Measurements from ENCODE around the gene GCK.

Gene GCK

GRCh38 chr7:44101303-44101965 is 87.8 kb downstream of the GCK start:
- TF ChIP-seq NFIC (IDR thresholded peaks at IDR 0.05) (no peak), USF1 (IDR thresholded peaks at IDR 0.05) (no peak), EP300 (IDR thresholded peaks at IDR 0.05; ENCODE audit: borderline replicate concordance) (no peak), RAD21 (IDR thresholded peaks at IDR 0.05; ENCODE audit: low read depth) (no peak), TAF1 (IDR thresholded peaks at IDR 0.05; ENCODE audit: low read depth) (no peak), MAX (IDR thresholded peaks at IDR 0.05) (no peak), REST (IDR thresholded peaks at IDR 0.05; ENCODE audit: low read depth) (no peak), CREB1 (IDR thresholded peaks at IDR 0.05; ENCODE audit: low read depth) (no peak)

- TF ChIP-seq TEAD4 (IDR thresholded peaks at IDR 0.05) (no peak), MAX (IDR thresholded peaks at IDR 0.05) (no peak), TCF12 (IDR thresholded peaks at IDR 0.05; ENCODE audit: low read depth) (no peak), ZBTB7A (IDR thresholded peaks at IDR 0.05; ENCODE audit: low read depth) (no peak), REST (IDR thresholded peaks at IDR 0.05; ENCODE audit: low read depth) (no peak), TAF1 (IDR thresholded peaks at IDR 0.05; ENCODE audit: low read depth) (no peak), USF1 (IDR thresholded peaks at IDR 0.05) (no peak), CREB1 (IDR thresholded peaks at IDR 0.05; ENCODE audit: low read depth) (no peak), FOXM1 (IDR thresholded peaks at IDR 0.05; ENCODE audit: borderline replicate concordance, low read depth) (no peak), EP300 (IDR thresholded peaks at IDR 0.05; ENCODE audit: borderline replicate concordance) (no peak), EGR1 (IDR thresholded peaks at IDR 0.05) (no peak), CEBPB (IDR thresholded peaks at IDR 0.05) (no peak), RAD21 (IDR thresholded peaks at IDR 0.05; ENCODE audit: low read depth) (no peak), NFIC (IDR thresholded peaks at IDR 0.05) (no peak), YY1 (IDR thresholded peaks at IDR 0.05; ENCODE audit: low read depth) (no peak)
Measured at GRCh38 chr7:44100458-44101302, 88.6 kb downstream of the GCK start.

GRCh38 chr7:44099669-44100068 is 89.6 kb downstream of the GCK start:
- no peak for TF ChIP-seq TEAD4 (IDR thresholded peaks at IDR 0.05)
- no peak for TF ChIP-seq MAX (IDR thresholded peaks at IDR 0.05)
- TF ChIP-seq TCF12 (IDR thresholded peaks at IDR 0.05; ENCODE audit: low read depth), result no peak
- TF ChIP-seq EGR1 (IDR thresholded peaks at IDR 0.05), result no peak
- no peak for TF ChIP-seq FOXM1 (IDR thresholded peaks at IDR 0.05; ENCODE audit: borderline replicate concordance, low read depth)
- no peak for TF ChIP-seq USF1 (IDR thresholded peaks at IDR 0.05)
- no peak for TF ChIP-seq EP300 (IDR thresholded peaks at IDR 0.05; ENCODE audit: borderline replicate concordance)
- TF ChIP-seq YY1 (IDR thresholded peaks at IDR 0.05; ENCODE audit: low read depth), result no peak
- TF ChIP-seq ZBTB7A (IDR thresholded peaks at IDR 0.05; ENCODE audit: low read depth), result no peak
- no peak for TF ChIP-seq CEBPB (IDR thresholded peaks at IDR 0.05)
- no peak for TF ChIP-seq TAF1 (IDR thresholded peaks at IDR 0.05; ENCODE audit: low read depth)
- TF ChIP-seq RAD21 (IDR thresholded peaks at IDR 0.05; ENCODE audit: low read depth), result no peak
- no peak for TF ChIP-seq CREB1 (IDR thresholded peaks at IDR 0.05; ENCODE audit: low read depth)
- TF ChIP-seq NFIC (IDR thresholded peaks at IDR 0.05), result no peak

- TF ChIP-seq CEBPB (IDR thresholded peaks at IDR 0.05), result 0 out of 2 replicates have a peak, but pooled peaks have one; percentile 10
- no peak for TF ChIP-seq NFIC (IDR thresholded peaks at IDR 0.05)
Measured at GRCh38 chr7:44098092-44099068, 90.9 kb downstream of the GCK start.
